SK-N-SH (cell line): ENCODE results near the gene CYTH4. TPM values are rescaled to one million over a fixed set of nuclear protein-coding genes. Genes with fewer than 3 reads are reported as not detected.

Source experiments
- CTCF ChIA-PET: fragments of 300-600, 350-600 bp; formaldehyde crosslinking; extraction: SDS; loops from one replicate; lab custom pipeline; 2021; lab: Yijun Ruan, JAX
- POLR2A ChIA-PET: fragments of 350-600 bp; sonication (Branson Sonifier 250); formaldehyde crosslinking; extraction: SDS; loops from one replicate; lab custom pipeline; 2020; ENCODE audit warnings: antibody characterized with exemption, inconsistent platforms; lab: Yijun Ruan, JAX
- DNase-seq: peaks from one replicate; pipeline ENCODE4 v3.0.0; 2012
- H2AFZ ChIP-seq: fragments of 200-600 bp; sonication (generic); 2 replicates; pipeline ENCODE4 v1.8.1; 2016; ENCODE audit warnings: antibody characterized with exemption, mild to moderate bottlenecking, low read depth
- H3F3A ChIP-seq: fragments of 200-600 bp; sonication (generic); replicated peaks from 2 replicates; pipeline ENCODE3; 2016; ENCODE audit warnings: antibody characterized with exemption, mild to moderate bottlenecking; ENCODE audit not compliant: insufficient read depth
- H3K27ac ChIP-seq, 2 experiments: fragments of 200-500 bp in 1 of 2; fragments of 200-600 bp in 1 of 2; sonication (Bioruptor generic) in 1 of 2; sonication (generic), shearing (Covaris generic) in 1 of 2; 2 replicates each; pipeline versions ENCODE4 v1.5.1 to v1.6.1; 2014 to 2016; ENCODE audit warnings: low read depth in 2 of 2, inconsistent platforms in 1 of 2, low read length in 1 of 2, mild to moderate bottlenecking in 1 of 2, mixed read lengths in 1 of 2
- H3K27me3 ChIP-seq: fragments of 200-600 bp; sonication (generic), shearing (Covaris generic); 2 replicates; pipeline ENCODE4 v1.6.1; 2016; ENCODE audit warnings: mixed run types; ENCODE audit not compliant: insufficient read depth
- H3K36me3 ChIP-seq, 2 experiments: fragments of 200-500 bp in 1 of 2; fragments of 200-600 bp in 1 of 2; sonication (Bioruptor generic) in 1 of 2; sonication (generic) in 1 of 2; replicated peaks in 1 of 2; 2 replicates each; pipeline versions ENCODE3 to v1.5.1; 2014 to 2016; ENCODE audit warnings: low read length in 1 of 2, mild to moderate bottlenecking in 1 of 2; ENCODE audit not compliant: insufficient read depth in 2 of 2, control insufficient read depth in 1 of 2
- H3K4me1 ChIP-seq, 2 experiments: fragments of 200-500 bp in 1 of 2; fragments of 200-600 bp in 1 of 2; sonication (Bioruptor generic) in 1 of 2; sonication (generic), shearing (Covaris generic) in 1 of 2; 2 replicates each; pipeline versions ENCODE4 v1.5.1 to v1.6.1; 2014 to 2016; ENCODE audit warnings: low read depth in 1 of 2, low read length in 1 of 2, mixed run types in 1 of 2; ENCODE audit not compliant: insufficient read depth in 2 of 2, control insufficient read depth in 1 of 2
- H3K4me2 ChIP-seq: fragments of 200-600 bp; sonication (generic), shearing (Covaris generic); 2 replicates; pipeline ENCODE4 v1.6.1; 2017; ENCODE audit warnings: mixed run types
- H3K4me3 ChIP-seq, 2 experiments: fragments of 200-500 bp in 1 of 2; fragments of 200-600 bp in 1 of 2; sonication (Bioruptor generic) in 1 of 2; sonication (generic), shearing (Covaris generic) in 1 of 2; 2 replicates each; pipeline versions ENCODE4 v1.5.1 to v1.8.1; 2014 to 2016; ENCODE audit warnings: low read depth in 2 of 2, inconsistent platforms in 1 of 2, low read length in 1 of 2, mild to moderate bottlenecking in 1 of 2, mixed read lengths in 1 of 2, moderate library complexity in 1 of 2
- H3K79me2 ChIP-seq: fragments of 200-600 bp; sonication (generic); 2 replicates; pipeline ENCODE4 v1.8.1; 2017; ENCODE audit warnings: mild to moderate bottlenecking; ENCODE audit not compliant: insufficient read depth
- H3K9ac ChIP-seq: fragments of 200-600 bp; sonication (generic); 2 replicates; pipeline ENCODE4 v1.6.1; 2017; ENCODE audit warnings: mixed run types
- H3K9me2 ChIP-seq: fragments of 200-600 bp; sonication (generic); 2 replicates; pipeline ENCODE4 v1.6.1; 2017; ENCODE audit warnings: mixed run types
- H3K9me3 ChIP-seq: fragments of 200-600 bp; sonication (generic); 2 replicates; pipeline ENCODE4 v1.6.1; 2017; ENCODE audit warnings: mixed run types, mild to moderate bottlenecking, moderate library complexity
- H4K20me1 ChIP-seq: fragments of 200-600 bp; sonication (generic); 2 replicates; pipeline ENCODE4 v1.6.1; 2017; ENCODE audit warnings: mild to moderate bottlenecking, mixed run types; ENCODE audit not compliant: insufficient read depth
- FOXJ3 ChIP-seq: sonication (generic); formaldehyde crosslinking; IDR thresholded peaks from 2 replicates; pipeline ENCODE4 v1.5.1; 2020; ENCODE audit warnings: mild to moderate bottlenecking, missing genetic modification reagents
- FOXM1 ChIP-seq: IDR thresholded peaks from 2 replicates; pipeline ENCODE4 v1.4.0; 2012; ENCODE audit warnings: low read depth, mild to moderate bottlenecking
- GATA2 ChIP-seq: sonication (generic); formaldehyde crosslinking; IDR thresholded peaks from 2 replicates; pipeline ENCODE4 v1.5.0; 2020; ENCODE audit warnings: mild to moderate bottlenecking, missing genetic modification reagents
- JUND ChIP-seq: IDR thresholded peaks from 2 replicates; pipeline ENCODE4 v1.4.0; 2012
- MEF2A ChIP-seq: IDR thresholded peaks from 2 replicates; pipeline ENCODE4 v1.4.0; 2012; ENCODE audit warnings: low read depth, borderline replicate concordance
- NFIC ChIP-seq: IDR thresholded peaks from 2 replicates; pipeline ENCODE4 v1.4.0; 2012; ENCODE audit warnings: borderline replicate concordance
- RAD21 ChIP-seq: IDR thresholded peaks from 2 replicates; pipeline ENCODE4 v1.6.1; 2012; ENCODE audit warnings: mild to moderate bottlenecking, low read length
- RCOR1 ChIP-seq: fragments of 150-350 bp; IDR thresholded peaks from 2 replicates; pipeline ENCODE4 v1.6.1; 2017; ENCODE audit warnings: antibody characterized with exemption, low read length
- SIN3A ChIP-seq: IDR thresholded peaks from 2 replicates; pipeline ENCODE4 v1.6.1; 2012; ENCODE audit warnings: low read depth, mild to moderate bottlenecking, low read length, moderate library complexity, borderline replicate concordance
- SMC3 ChIP-seq: IDR thresholded peaks from 2 replicates; pipeline ENCODE4 v1.6.1; 2012; ENCODE audit warnings: low read depth, low read length, improper control_type of control experiment
- TCF12 ChIP-seq: IDR thresholded peaks from 2 replicates; pipeline ENCODE4 v1.4.0; 2012
- WGBS: methylation state at CpG from one replicate; pipeline ENCODE4 v1.1.6; 2017; ENCODE audit warnings: low lambda C conversion rate; 5-methylcytosine and 5-hydroxymethylcytosine counted together
- polyA plus RNA-seq, 3 experiments: library from polyadenylated mRNA; depleted of rRNA; stranded (reverse); fragments of >200 nt; gene quantifications; 2 replicates each; pipeline ENCODE4 v1.2.3, GENCODE V29; 2012
- TF ChIP-seq, protein P1 (sequence below): IDR thresholded peaks from 2 replicates; pipeline ENCODE4 v1.4.0; 2012; ENCODE audit warnings: low read depth
- TF ChIP-seq, protein P2 (sequence below): IDR thresholded peaks from 2 replicates; pipeline ENCODE4 v1.6.1; 2012; ENCODE audit warnings: mild to moderate bottlenecking, low read depth, low read length, moderate library complexity
- TF ChIP-seq, protein P3 (sequence below): fragments of 150-350 bp; IDR thresholded peaks from 2 replicates; pipeline ENCODE4 v1.6.1; 2017; ENCODE audit warnings: antibody characterized with exemption, low read length, low read depth, borderline replicate concordance

The CYTH4 gene
- polyA plus RNA-seq, 1 of the 3 experiments (the other 2 are of a cell fraction), result 0.07 TPM

DNA sequence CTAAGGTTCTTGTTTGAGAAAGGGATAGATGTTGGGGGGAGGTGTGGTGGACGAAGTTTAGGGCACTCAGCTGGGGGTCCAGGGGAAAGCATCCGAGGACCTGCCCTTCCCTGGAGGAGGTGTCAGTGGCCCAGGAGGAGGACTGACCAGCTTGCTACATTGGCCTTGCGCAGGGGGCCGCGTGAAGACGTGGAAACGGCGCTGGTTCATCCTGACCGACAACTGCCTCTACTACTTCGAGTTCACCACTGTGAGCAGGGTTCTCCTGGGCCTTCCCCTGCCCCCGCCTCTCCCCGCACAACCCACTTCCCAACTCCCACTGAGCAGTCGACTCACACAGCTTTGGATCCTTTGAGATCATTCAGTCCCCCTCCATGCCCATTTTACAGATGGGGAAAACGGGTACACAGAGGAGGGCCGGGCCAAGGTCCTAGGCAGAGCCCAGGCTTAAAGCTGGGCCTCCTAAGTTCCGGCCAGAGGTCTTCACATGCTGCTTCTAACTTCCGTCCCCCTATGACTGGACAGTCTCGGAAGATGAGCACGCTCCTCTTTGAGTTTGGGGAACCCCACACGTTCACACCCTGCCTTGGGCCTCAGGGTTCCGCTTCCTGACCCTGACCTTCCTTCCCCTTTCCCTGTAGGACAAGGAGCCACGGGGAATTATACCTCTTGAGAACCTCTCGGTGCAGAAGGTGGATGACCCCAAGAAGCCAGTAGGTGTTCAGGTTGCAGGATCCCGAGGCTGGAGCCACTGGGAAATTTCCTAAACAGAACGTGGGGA, 28.7 kb downstream of the CYTH4 start:
- DNase-seq, result no peak
- H3K9ac ChIP-seq, result no peak overlapping the region
- no peaks in the 10 kb centered on the region for H4K20me1 ChIP-seq
- H3K4me1 ChIP-seq, result peaks cover 26 to 27% of the 10 kb centered on the region in 2 experiments; a peak in 3 of 4 replicates
- no peak for TF ChIP-seq GATA2 (CRISPR knock-in tag)
- TF ChIP-seq, protein P1, sequence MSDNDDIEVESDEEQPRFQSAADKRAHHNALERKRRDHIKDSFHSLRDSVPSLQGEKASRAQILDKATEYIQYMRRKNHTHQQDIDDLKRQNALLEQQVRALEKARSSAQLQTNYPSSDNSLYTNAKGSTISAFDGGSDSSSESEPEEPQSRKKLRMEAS, result no peak
- TF ChIP-seq RCOR1, result no peak
- TF ChIP-seq FOXM1, result no peak
- TF ChIP-seq JUND, result no peak
- TF ChIP-seq TCF12, result no peak
- ChIA-PET CTCF (interaction anchor here (0.8 to 17.3 kb wide), 10 partner anchors 12 to 296 kb away, joined by 3 to 287 read pairs (median 4); partner anchors contain the start of gene ELFN2), POLR2A (no interaction called here)
- 95% methylated on average over 23 of the region's 25 CpGs for WGBS
- no peaks in the 10 kb centered on the region for H3K36me3 ChIP-seq
- peaks cover 26% of the 10 kb centered on the region for H3F3A ChIP-seq
- no peaks in the 10 kb centered on the region for H3K9me2 ChIP-seq
- H3K27ac ChIP-seq, result no peak overlapping the region
- no peak overlapping the region for H3K4me3 ChIP-seq
- H3K27me3 ChIP-seq, result no peaks in the 10 kb centered on the region
- no peaks in the 10 kb centered on the region for H3K9me3 ChIP-seq
- H3K4me2 ChIP-seq, result no peak overlapping the region
- H3K79me2 ChIP-seq, result no peaks in the 10 kb centered on the region
- H2AFZ ChIP-seq, result no peak overlapping the region

DNA sequence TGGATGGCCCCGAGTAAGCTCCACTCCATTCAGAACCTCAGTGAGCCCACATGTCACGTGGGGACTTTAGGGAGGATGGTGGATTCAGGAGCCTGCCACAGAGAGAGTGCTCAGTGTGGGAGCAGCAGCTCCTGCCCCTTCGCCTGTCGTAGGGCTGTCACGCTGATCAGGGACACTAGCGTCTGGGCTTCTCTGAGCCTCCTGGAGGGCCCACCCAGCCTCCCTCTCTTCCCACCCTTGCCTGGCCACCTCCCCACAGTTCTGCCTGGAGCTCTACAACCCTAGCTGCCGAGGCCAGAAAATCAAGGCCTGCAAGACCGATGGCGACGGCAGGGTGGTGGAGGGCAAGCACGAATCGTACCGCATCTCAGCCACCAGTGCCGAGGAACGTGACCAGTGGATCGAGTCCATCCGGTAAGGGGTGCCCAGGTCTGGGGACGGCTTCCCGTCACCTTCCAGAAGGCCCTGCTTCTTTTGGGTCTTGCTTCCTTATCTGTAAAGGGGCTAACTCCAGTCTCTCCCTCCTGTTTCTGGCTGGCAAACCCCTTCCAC, 29.5 kb downstream of the CYTH4 start:
- H3K79me2 ChIP-seq, result no peaks in the 10 kb centered on the region
- CTCF ChIA-PET, result interaction anchor here (1.9 to 17.3 kb wide), 5 partner anchors 44 to 255 kb away, joined by 5 to 287 read pairs (median 13); partner anchors contain the start of gene ELFN2
- WGBS, result 96% methylated on average over 16 of the region's 19 CpGs

DNA sequence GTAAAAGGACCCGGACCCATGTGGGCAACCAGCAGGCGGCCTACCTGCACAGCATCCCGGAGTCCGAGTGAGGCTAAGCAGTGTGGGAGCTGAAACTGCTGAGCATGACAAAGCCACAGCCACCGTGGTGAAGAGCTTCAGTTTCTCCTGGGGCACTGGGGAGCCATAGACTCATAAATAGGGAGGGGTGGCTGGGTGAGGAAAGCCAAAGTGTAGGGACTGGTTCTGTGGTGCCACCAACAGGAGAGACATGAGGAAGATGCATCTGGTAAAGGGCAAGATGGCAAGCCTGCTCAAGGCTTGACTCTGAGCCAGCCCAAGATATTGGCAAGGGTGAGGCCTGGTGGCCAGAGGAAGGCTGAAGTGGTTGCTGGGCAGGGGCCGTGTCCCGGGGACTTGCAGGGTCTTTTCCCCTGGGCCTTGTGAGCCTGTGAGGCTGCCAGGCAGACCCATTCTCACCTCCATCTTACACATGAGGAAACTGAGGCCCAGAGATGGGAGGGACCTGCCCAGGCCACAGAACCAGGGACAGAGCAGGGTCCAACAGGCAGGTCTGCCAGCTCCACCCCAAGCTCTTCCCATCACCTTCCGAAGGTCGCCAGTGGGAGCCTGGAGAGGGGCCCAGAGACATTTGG, 30.4 kb downstream of the CYTH4 start:
- Histone ChIP-seq H3K36me3 (no peaks in the 10 kb centered on the region), H3K9me2 (no peaks in the 10 kb centered on the region), H3K9me3 (no peaks in the 10 kb centered on the region), H3F3A (peaks cover 9% of the 10 kb centered on the region), H3K4me3 (no peak overlapping the region), H3K27ac (no peak overlapping the region), H4K20me1 (no peaks in the 10 kb centered on the region), H3K4me1 (peaks cover 12 to 16% of the 10 kb centered on the region in 2 experiments; a peak in 3 of 4 replicates), H3K27me3 (no peaks in the 10 kb centered on the region), H3K79me2 (no peaks in the 10 kb centered on the region), H3K9ac (no peak overlapping the region), H2AFZ (no peak overlapping the region), H3K4me2 (no peak overlapping the region)
- no peak for DNase-seq
- CTCF ChIA-PET, result interaction anchor here (1.4 to 17.3 kb wide), 6 partner anchors 45 to 531 kb away, joined by 3 to 287 read pairs (median 10); partner anchors contain the start of gene ELFN2
- WGBS, result 91% methylated on average over 6 of the region's 9 CpGs
- POLR2A ChIA-PET, result no interaction called here
- TF ChIP-seq GATA2 (CRISPR knock-in tag) (no peak), SIN3A (no peak), TCF12 (no peak), NFIC (no peak), MEF2A (no peak), SMC3 (no peak), RAD21 (no peak)
- TF ChIP-seq, protein P2, sequence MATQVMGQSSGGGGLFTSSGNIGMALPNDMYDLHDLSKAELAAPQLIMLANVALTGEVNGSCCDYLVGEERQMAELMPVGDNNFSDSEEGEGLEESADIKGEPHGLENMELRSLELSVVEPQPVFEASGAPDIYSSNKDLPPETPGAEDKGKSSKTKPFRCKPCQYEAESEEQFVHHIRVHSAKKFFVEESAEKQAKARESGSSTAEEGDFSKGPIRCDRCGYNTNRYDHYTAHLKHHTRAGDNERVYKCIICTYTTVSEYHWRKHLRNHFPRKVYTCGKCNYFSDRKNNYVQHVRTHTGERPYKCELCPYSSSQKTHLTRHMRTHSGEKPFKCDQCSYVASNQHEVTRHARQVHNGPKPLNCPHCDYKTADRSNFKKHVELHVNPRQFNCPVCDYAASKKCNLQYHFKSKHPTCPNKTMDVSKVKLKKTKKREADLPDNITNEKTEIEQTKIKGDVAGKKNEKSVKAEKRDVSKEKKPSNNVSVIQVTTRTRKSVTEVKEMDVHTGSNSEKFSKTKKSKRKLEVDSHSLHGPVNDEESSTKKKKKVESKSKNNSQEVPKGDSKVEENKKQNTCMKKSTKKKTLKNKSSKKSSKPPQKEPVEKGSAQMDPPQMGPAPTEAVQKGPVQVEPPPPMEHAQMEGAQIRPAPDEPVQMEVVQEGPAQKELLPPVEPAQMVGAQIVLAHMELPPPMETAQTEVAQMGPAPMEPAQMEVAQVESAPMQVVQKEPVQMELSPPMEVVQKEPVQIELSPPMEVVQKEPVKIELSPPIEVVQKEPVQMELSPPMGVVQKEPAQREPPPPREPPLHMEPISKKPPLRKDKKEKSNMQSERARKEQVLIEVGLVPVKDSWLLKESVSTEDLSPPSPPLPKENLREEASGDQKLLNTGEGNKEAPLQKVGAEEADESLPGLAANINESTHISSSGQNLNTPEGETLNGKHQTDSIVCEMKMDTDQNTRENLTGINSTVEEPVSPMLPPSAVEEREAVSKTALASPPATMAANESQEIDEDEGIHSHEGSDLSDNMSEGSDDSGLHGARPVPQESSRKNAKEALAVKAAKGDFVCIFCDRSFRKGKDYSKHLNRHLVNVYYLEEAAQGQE, result no peak
- TF ChIP-seq, protein P3, sequence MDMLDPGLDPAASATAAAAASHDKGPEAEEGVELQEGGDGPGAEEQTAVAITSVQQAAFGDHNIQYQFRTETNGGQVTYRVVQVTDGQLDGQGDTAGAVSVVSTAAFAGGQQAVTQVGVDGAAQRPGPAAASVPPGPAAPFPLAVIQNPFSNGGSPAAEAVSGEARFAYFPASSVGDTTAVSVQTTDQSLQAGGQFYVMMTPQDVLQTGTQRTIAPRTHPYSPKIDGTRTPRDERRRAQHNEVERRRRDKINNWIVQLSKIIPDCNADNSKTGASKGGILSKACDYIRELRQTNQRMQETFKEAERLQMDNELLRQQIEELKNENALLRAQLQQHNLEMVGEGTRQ, result no peak

More for the DNA sequence above, 29.5 kb downstream of the CYTH4 start:
- Histone ChIP-seq H3K9me2 (no peaks in the 10 kb centered on the region), H3F3A (peaks cover 18% of the 10 kb centered on the region), H3K4me1 (peaks cover 19 to 24% of the 10 kb centered on the region in 2 experiments; a peak in 3 of 4 replicates), H3K36me3 (no peaks in the 10 kb centered on the region), H3K9me3 (no peaks in the 10 kb centered on the region), H2AFZ (no peak overlapping the region), H3K4me2 (no peak overlapping the region), H4K20me1 (no peaks in the 10 kb centered on the region), H3K4me3 (no peak overlapping the region), H3K27me3 (no peaks in the 10 kb centered on the region), H3K27ac (no peak overlapping the region), H3K9ac (no peak overlapping the region)
- no peak for DNase-seq
- TF ChIP-seq FOXJ3 (CRISPR knock-in tag), result no peak
- POLR2A ChIA-PET, result no interaction called here
